COLO829 (cell line): ENCODE measurements around the gene UCHL1.
"Not testable (repeated sequence)": the region's sequence is repeated elsewhere in the genome, so short reads cannot be mapped to it uniquely, and the experiment has no call there.

Source experiments
- DNase-seq: peaks from one replicate; pipeline ENCODE4 v3.0.0; 2012; ENCODE audit warnings: low spot score

Gene UCHL1

GRCh38 chr4:41236508-41236907, 20.2 kb upstream of the UCHL1 start:
- DNase-seq = no peak

- no peak for DNase-seq
Observed at GRCh38 chr4:41241919-41242318, 14.8 kb upstream of the UCHL1 start.

GRCh38 chr4:41245983-41246382, 10.7 kb upstream of the UCHL1 start:
- no peak for DNase-seq

- no peak for DNase-seq
Observed at GRCh38 chr4:41256131-41256739, 493 bp upstream of the UCHL1 start.

- DNase-seq = no peak
Observed at GRCh38 chr4:41257257-41257901, 651 bp downstream of the UCHL1 start.

- no peak for DNase-seq
Observed at GRCh38 chr4:41257906-41258305, 1.2 kb downstream of the UCHL1 start.

- DNase-seq = peak; percentile 38
Observed at GRCh38 chr4:41258783-41259182, 2.1 kb downstream of the UCHL1 start.

- peak; percentile 8 for DNase-seq
Observed at GRCh38 chr4:41260116-41260733, 3.5 kb downstream of the UCHL1 start.

GRCh38 chr4:41262198-41262597, 5.5 kb downstream of the UCHL1 start:
- DNase-seq = no peak

GRCh38 chr4:41264212-41264611, 7.5 kb downstream of the UCHL1 start:
- DNase-seq = no peak

- no peak for DNase-seq
Observed at GRCh38 chr4:41267997-41268396, 11.3 kb downstream of the UCHL1 start.

GRCh38 chr4:41268721-41269517, 12.2 kb downstream of the UCHL1 start:
- no peak for DNase-seq

GRCh38 chr4:41269682-41270081, 13.0 kb downstream of the UCHL1 start:
- no peak for DNase-seq

- DNase-seq = not testable (repeated sequence)
Observed at GRCh38 chr4:41275931-41276330, 19.2 kb downstream of the UCHL1 start.

- no peak for DNase-seq
Observed at GRCh38 chr4:41280010-41280409, 23.3 kb downstream of the UCHL1 start.

- DNase-seq = peak; percentile 77
Observed at GRCh38 chr4:41281038-41281634, 24.4 kb downstream of the UCHL1 start.

GRCh38 chr4:41282366-41282765, 25.6 kb downstream of the UCHL1 start:
- no peak for DNase-seq

- DNase-seq = no peak
Observed at GRCh38 chr4:41285202-41285863, 28.6 kb downstream of the UCHL1 start.

GRCh38 chr4:41285864-41286235, 29.1 kb downstream of the UCHL1 start:
- DNase-seq = no peak

GRCh38 chr4:41287005-41287404, 30.3 kb downstream of the UCHL1 start:
- DNase-seq = no peak

- no peak for DNase-seq
Observed at GRCh38 chr4:41287852-41288251, 31.1 kb downstream of the UCHL1 start.

- DNase-seq = no peak
Observed at GRCh38 chr4:41288254-41288653, 31.5 kb downstream of the UCHL1 start.
